Tibial artery (tissue), 4 donors: ENCODE measurements around the gene RNASET2.
A peak's percentile ranks its signal among the peaks of the same experiment; 100 is the strongest.

Source experiments
- DNase-seq, 2 donors: peaks; one replicate each; pipeline ENCODE4 v3.0.0-alpha.2; 2019
- H3K27ac ChIP-seq, 2 donors: fragments of 200-600 bp; sonication (generic) in 1 of 2; 1 replicate in 1 of 2; 2 replicates in 1 of 2; pipeline ENCODE4 v1.5.1; 2018 to 2019; ENCODE audit warnings: mild to moderate bottlenecking in 1 of 2
- H3K27me3 ChIP-seq, 2 donors: fragments of 200-600 bp; sonication (generic) in 1 of 2; one replicate each; pipeline versions ENCODE4 v1.5.1 to v1.6.0; 2016 to 2019
- H3K36me3 ChIP-seq, 3 donors: fragments of 200-600 bp; sonication (generic) in 2 of 3; one replicate each; pipeline ENCODE4 v1.5.1; 2016 to 2019; ENCODE audit warnings: mild to moderate bottlenecking in 2 of 3
- H3K4me1 ChIP-seq, 4 donors: fragments of 200-600 bp; sonication (generic) in 2 of 4; 1 replicate in 3 of 4; 2 replicates in 1 of 4; pipeline ENCODE4 v1.5.1; 2016 to 2019
- H3K4me3 ChIP-seq, 2 donors: fragments of 200-600 bp; sonication (generic) in 1 of 2; 1 replicate in 1 of 2; 2 replicates in 1 of 2; pipeline ENCODE4 v1.5.1; 2018 to 2019; ENCODE audit warnings: mild to moderate bottlenecking in 2 of 2
- H3K9me3 ChIP-seq, 3 donors: fragments of 200-600 bp; sonication (generic) in 1 of 3; one replicate each; pipeline ENCODE4 v1.5.1; 2016 to 2019
- intact Hi-C: fragments of 100-400 bp; cut with DNase I; formaldehyde crosslinking; loops from one replicate; pipeline ENCODE4 v1.15.0; 2023; ENCODE audit warnings: low total_unique reads
- TF ChIP-seq, protein P1 (sequence below), 2 experiments: fragments of 200-600 bp in 1 of 2; fragments of 450-650 bp in 1 of 2; IDR thresholded peaks; one replicate each; pipeline ENCODE4 v1.5.1; 2017 to 2019; ENCODE audit warnings: antibody characterized with exemption in 2 of 2, mild to moderate bottlenecking in 1 of 2, moderate library complexity in 1 of 2

RNASET2 gene

GRCh38 chr6:166989427-166990032, 33.2 kb upstream of the RNASET2 start:
- Histone ChIP-seq H3K4me1 (peaks cover 0 to 3% (median 0%) of the 10 kb centered on the region in 4 donors), H3K27me3 (no peaks in the 10 kb centered on the region), H3K4me3 (no peak overlapping the region), H3K27ac (no peak overlapping the region), H3K9me3 (no peaks in the 10 kb centered on the region), H3K36me3 (no peaks in the 10 kb centered on the region)
- TF ChIP-seq, protein P1, sequence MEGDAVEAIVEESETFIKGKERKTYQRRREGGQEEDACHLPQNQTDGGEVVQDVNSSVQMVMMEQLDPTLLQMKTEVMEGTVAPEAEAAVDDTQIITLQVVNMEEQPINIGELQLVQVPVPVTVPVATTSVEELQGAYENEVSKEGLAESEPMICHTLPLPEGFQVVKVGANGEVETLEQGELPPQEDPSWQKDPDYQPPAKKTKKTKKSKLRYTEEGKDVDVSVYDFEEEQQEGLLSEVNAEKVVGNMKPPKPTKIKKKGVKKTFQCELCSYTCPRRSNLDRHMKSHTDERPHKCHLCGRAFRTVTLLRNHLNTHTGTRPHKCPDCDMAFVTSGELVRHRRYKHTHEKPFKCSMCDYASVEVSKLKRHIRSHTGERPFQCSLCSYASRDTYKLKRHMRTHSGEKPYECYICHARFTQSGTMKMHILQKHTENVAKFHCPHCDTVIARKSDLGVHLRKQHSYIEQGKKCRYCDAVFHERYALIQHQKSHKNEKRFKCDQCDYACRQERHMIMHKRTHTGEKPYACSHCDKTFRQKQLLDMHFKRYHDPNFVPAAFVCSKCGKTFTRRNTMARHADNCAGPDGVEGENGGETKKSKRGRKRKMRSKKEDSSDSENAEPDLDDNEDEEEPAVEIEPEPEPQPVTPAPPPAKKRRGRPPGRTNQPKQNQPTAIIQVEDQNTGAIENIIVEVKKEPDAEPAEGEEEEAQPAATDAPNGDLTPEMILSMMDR (IDR thresholded peaks at IDR 0.05): peak in 1 of 2 experiments; percentile 31
- intact Hi-C loops: loop anchor here (10.0 kb wide), 1 partner anchor 215 kb away; no protein-coding TSS in a partner anchor
- no peak for DNase-seq

DNA sequence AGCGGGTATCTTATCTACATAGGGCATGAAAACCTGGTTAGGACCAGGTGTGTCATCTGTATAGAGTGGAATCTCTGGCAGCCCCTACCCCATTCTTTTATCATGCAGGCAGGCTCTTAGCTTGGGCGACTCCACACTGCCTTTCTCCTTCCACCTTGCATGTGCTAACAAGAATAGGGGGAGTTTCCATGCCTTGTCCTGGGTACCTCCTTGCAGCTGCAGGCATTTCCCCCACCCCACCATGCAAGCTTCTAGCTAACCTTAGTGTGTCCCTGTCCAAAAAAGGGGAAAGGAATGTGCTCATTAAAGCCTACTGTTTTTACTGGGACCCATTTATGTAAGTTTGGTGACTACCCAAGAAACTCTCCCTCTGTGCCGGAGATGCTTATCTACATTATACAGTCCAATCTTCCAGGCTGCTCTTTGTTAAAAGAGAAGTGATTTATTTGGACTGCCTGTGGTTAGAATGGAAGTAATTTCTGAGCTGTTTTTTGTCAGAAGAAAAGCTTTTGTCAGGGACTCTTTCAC, 32.4 kb upstream of the RNASET2 start:
- H3K36me3 ChIP-seq: no peaks in the 10 kb centered on the region
- TF ChIP-seq, protein P1 (IDR thresholded peaks at IDR 0.05): no peak
- no peaks in the 10 kb centered on the region for H3K9me3 ChIP-seq
- no peaks in the 10 kb centered on the region for H3K27me3 ChIP-seq
- H3K4me3 ChIP-seq: no peak overlapping the region
- no peak for DNase-seq
- intact Hi-C loops: no loop called here
- no peak overlapping the region for H3K27ac ChIP-seq
- peaks cover 0 to 3% (median 0%) of the 10 kb centered on the region in 4 donors for H3K4me1 ChIP-seq

DNA sequence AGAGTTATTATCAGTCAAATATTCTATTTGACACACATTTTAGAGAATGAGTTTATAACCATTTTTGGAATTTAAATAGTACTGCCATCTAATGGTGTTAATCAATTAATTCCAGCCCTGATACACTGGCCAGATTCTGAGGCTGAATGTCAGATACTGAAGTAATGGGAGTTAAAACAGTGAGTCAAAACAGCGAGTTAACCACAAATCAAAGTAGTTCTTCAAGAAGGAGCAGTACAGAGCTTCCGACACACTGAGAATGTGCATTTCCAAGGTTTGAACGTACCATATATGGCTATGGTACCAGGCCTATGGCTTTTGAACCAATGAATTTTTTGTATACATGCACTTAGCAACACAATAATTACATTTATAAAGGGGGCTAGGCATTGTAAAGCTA, 31.6 kb upstream of the RNASET2 start:
- no peak for DNase-seq
- Histone ChIP-seq H3K4me3 (no peak overlapping the region), H3K27ac (no peak overlapping the region), H3K9me3 (no peaks in the 10 kb centered on the region), H3K36me3 (no peaks in the 10 kb centered on the region), H3K4me1 (peaks cover 0 to 3% (median 0%) of the 10 kb centered on the region in 4 donors), H3K27me3 (no peaks in the 10 kb centered on the region)
- TF ChIP-seq, protein P1 (IDR thresholded peaks at IDR 0.05): no peak
- intact Hi-C loops: no loop called here

- TF ChIP-seq, protein P1 (IDR thresholded peaks at IDR 0.05): no peak
- intact Hi-C loops: no loop called here
These were observed 31.1 kb upstream of the RNASET2 start for GRCh38 chr6:166987448-166987847.

DNA sequence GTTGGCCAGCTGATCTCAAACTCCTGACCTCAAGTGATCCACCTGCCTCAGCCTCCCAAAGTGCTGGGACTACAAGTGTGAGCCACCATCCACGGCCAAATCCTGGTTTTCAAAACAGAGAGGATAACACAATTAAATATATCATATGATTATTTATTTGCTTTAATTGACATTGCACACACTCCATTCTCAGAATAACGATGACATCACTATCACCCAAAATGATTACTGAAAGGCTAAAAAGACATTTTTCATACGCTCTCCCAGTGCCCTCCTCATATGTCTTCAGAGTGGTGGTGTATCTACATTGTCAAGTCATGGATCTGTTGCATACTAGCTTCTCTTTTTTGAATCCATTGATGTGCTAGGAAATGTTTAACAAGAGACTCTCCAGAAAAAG, 24.4 kb upstream of the RNASET2 start:
- TF ChIP-seq, protein P1 (IDR thresholded peaks at IDR 0.05): no peak
- intact Hi-C loops: no loop called here
- H3K4me1 ChIP-seq: no peaks in the 10 kb centered on the region
- no peak for DNase-seq
- no peaks in the 10 kb centered on the region for H3K36me3 ChIP-seq
- H3K9me3 ChIP-seq: no peaks in the 10 kb centered on the region
- H3K27me3 ChIP-seq: no peaks in the 10 kb centered on the region
- H3K4me3 ChIP-seq: no peak overlapping the region
- H3K27ac ChIP-seq: no peak overlapping the region

More at GRCh38 chr6:166987448-166987847, 31.1 kb upstream of the RNASET2 start:
- Histone ChIP-seq H3K27me3 (no peaks in the 10 kb centered on the region), H3K27ac (no peak overlapping the region), H3K4me1 (peaks cover 0 to 3% (median 0%) of the 10 kb centered on the region in 4 donors), H3K9me3 (no peaks in the 10 kb centered on the region), H3K36me3 (no peaks in the 10 kb centered on the region), H3K4me3 (no peak overlapping the region)
- no peak for DNase-seq
